Measurements from ENCODE around the gene HPX.

Gene HPX

GRCh38 chr11:6486256-6486655, 45.5 kb upstream of the HPX start:
- no peak for TF ChIP-seq TAF1 (IDR thresholded peaks at IDR 0.05; ENCODE audit: borderline replicate concordance, insufficient read depth, low read length)
- TF ChIP-seq POLR2AphosphoS5 (IDR thresholded peaks at IDR 0.05; ENCODE audit: low read depth, low read length) = no peak
- TF ChIP-seq FOXP2 (optimal IDR thresholded peaks at IDR 0.05; ENCODE audit: borderline replicate concordance, extremely low read depth, extremely low read length, insufficient read depth) = no peak
- TF ChIP-seq, protein P1, sequence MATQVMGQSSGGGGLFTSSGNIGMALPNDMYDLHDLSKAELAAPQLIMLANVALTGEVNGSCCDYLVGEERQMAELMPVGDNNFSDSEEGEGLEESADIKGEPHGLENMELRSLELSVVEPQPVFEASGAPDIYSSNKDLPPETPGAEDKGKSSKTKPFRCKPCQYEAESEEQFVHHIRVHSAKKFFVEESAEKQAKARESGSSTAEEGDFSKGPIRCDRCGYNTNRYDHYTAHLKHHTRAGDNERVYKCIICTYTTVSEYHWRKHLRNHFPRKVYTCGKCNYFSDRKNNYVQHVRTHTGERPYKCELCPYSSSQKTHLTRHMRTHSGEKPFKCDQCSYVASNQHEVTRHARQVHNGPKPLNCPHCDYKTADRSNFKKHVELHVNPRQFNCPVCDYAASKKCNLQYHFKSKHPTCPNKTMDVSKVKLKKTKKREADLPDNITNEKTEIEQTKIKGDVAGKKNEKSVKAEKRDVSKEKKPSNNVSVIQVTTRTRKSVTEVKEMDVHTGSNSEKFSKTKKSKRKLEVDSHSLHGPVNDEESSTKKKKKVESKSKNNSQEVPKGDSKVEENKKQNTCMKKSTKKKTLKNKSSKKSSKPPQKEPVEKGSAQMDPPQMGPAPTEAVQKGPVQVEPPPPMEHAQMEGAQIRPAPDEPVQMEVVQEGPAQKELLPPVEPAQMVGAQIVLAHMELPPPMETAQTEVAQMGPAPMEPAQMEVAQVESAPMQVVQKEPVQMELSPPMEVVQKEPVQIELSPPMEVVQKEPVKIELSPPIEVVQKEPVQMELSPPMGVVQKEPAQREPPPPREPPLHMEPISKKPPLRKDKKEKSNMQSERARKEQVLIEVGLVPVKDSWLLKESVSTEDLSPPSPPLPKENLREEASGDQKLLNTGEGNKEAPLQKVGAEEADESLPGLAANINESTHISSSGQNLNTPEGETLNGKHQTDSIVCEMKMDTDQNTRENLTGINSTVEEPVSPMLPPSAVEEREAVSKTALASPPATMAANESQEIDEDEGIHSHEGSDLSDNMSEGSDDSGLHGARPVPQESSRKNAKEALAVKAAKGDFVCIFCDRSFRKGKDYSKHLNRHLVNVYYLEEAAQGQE (IDR thresholded peaks at IDR 0.05; ENCODE audit: insufficient read depth in 1 of 2, low read depth in 2 of 2, low read length in 2 of 2) = no peak
- no peak for TF ChIP-seq SIN3A (IDR thresholded peaks at IDR 0.05; ENCODE audit: borderline replicate concordance, insufficient read depth, low read length)

GRCh38 chr11:6485661-6486060, 44.9 kb upstream of the HPX start:
- TF ChIP-seq FOXP2 (optimal IDR thresholded peaks at IDR 0.05; ENCODE audit: borderline replicate concordance, extremely low read depth, extremely low read length, insufficient read depth) (no peak), POLR2AphosphoS5 (IDR thresholded peaks at IDR 0.05; ENCODE audit: low read depth, low read length) (no peak), SIN3A (IDR thresholded peaks at IDR 0.05; ENCODE audit: borderline replicate concordance, insufficient read depth, low read length) (no peak), TAF1 (IDR thresholded peaks at IDR 0.05; ENCODE audit: borderline replicate concordance, insufficient read depth, low read length) (no peak)
- TF ChIP-seq, protein P1 (IDR thresholded peaks at IDR 0.05; ENCODE audit: insufficient read depth in 1 of 2, low read depth in 2 of 2, low read length in 2 of 2) = no peak

GRCh38 chr11:6483015-6483414, 42.2 kb upstream of the HPX start:
- no peak for TF ChIP-seq TAF1 (IDR thresholded peaks at IDR 0.05; ENCODE audit: borderline replicate concordance, insufficient read depth, low read length)
- TF ChIP-seq POLR2AphosphoS5 (IDR thresholded peaks at IDR 0.05; ENCODE audit: low read depth, low read length) = no peak
- no peak for TF ChIP-seq SIN3A (IDR thresholded peaks at IDR 0.05; ENCODE audit: borderline replicate concordance, insufficient read depth, low read length)
- TF ChIP-seq, protein P1 (IDR thresholded peaks at IDR 0.05; ENCODE audit: insufficient read depth in 1 of 2, low read depth in 2 of 2, low read length in 2 of 2) = no peak
- TF ChIP-seq FOXP2 (optimal IDR thresholded peaks at IDR 0.05; ENCODE audit: borderline replicate concordance, extremely low read depth, extremely low read length, insufficient read depth) = no peak

DNA sequence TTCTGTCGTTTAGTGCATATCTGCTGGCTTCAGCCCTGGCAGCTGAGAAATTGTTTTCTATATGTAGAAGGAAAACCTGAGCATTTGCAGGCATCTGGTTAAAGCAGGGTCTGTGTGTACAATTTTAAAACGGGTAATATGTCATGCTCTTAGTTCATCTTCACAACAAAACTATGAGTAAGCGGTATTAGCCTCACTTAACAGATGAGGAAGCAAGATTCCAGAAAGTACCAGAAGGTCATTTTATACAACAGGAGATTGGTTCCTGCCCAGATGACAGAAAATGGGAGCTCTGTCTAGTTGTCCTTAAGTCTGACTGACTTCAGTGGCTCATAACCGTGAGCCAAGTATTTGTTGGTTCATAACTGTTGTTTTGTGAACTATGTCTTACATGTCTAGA, 41.7 kb upstream of the HPX start:
- no peak for TF ChIP-seq POLR2AphosphoS5 (IDR thresholded peaks at IDR 0.05; ENCODE audit: low read depth, low read length)
- TF ChIP-seq FOXP2 (optimal IDR thresholded peaks at IDR 0.05; ENCODE audit: borderline replicate concordance, extremely low read depth, extremely low read length, insufficient read depth) = no peak
- TF ChIP-seq SIN3A (IDR thresholded peaks at IDR 0.05; ENCODE audit: borderline replicate concordance, insufficient read depth, low read length) = no peak
- TF ChIP-seq TAF1 (IDR thresholded peaks at IDR 0.05; ENCODE audit: borderline replicate concordance, insufficient read depth, low read length) = no peak
- TF ChIP-seq, protein P1 (IDR thresholded peaks at IDR 0.05; ENCODE audit: insufficient read depth in 1 of 2, low read depth in 2 of 2, low read length in 2 of 2) = no peak

DNA sequence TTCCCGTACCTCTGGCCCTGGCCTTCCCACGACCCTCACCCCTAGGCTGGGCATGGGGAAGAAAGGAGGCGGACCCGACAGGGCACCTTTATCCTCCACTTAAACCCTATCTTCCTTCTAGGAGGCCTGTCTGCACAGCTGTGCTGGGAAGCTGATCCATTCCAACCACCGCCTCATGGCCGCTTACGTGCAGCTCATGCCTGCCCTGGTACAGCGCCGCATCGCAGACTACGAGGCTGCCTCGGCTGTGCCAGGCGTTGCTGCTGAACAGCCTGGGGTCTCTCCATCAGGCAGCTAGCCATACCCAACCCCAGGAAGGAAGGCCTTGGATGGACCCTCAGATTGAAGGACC, 41.1 kb upstream of the HPX start:
- no peak for TF ChIP-seq FOXP2 (optimal IDR thresholded peaks at IDR 0.05; ENCODE audit: borderline replicate concordance, extremely low read depth, extremely low read length, insufficient read depth)
- TF ChIP-seq, protein P1 (IDR thresholded peaks at IDR 0.05; ENCODE audit: insufficient read depth in 1 of 2, low read depth in 2 of 2, low read length in 2 of 2) = no peak
- TF ChIP-seq TAF1 (IDR thresholded peaks at IDR 0.05; ENCODE audit: borderline replicate concordance, insufficient read depth, low read length) = no peak
- no peak for TF ChIP-seq POLR2AphosphoS5 (IDR thresholded peaks at IDR 0.05; ENCODE audit: low read depth, low read length)
- no peak for TF ChIP-seq SIN3A (IDR thresholded peaks at IDR 0.05; ENCODE audit: borderline replicate concordance, insufficient read depth, low read length)
